ENCODE results near the gene CD47. TPM values are rescaled to one million over a fixed set of nuclear protein-coding genes. Genes with fewer than 3 reads are reported as not detected.

Gene CD47
- total RNA-seq, 1 experiment from 2014 or later: 15.5 TPM

DNA sequence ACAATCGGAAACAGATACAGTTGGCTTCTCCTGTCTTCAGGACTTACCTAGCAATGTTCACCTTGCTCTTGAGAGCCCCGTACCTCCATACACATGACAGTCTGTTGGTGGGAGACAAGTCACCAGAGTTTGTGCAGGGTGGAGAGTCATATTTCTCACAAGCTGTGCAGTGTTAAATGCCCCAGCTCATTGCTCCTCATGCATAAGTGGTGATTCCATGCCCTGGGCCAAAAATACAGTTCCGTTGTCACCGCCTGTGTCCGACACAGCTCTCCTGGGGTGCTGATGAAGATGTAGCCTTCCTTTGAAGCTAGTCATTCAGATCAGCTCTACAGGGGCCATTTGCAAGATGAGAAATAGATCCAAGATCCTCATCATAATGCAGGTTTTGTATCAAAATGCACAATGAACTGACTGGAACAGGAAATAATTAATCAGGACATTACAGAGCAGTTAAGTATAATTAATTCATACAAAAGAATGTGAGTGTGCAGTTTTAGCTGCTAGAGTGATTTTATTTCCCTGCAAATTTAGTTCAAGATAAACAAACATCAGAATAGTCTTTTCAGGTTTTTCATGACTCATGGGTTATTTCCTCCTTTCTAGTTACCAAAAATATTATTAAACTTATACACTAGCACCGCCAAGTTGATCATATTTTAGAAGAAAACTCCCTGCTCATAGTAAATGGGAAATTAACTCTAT, 66.5 kb downstream of the CD47 start:
- BruUV-seq (replicated peaks): no TSS peak
- TF ChIP-seq, protein P1, sequence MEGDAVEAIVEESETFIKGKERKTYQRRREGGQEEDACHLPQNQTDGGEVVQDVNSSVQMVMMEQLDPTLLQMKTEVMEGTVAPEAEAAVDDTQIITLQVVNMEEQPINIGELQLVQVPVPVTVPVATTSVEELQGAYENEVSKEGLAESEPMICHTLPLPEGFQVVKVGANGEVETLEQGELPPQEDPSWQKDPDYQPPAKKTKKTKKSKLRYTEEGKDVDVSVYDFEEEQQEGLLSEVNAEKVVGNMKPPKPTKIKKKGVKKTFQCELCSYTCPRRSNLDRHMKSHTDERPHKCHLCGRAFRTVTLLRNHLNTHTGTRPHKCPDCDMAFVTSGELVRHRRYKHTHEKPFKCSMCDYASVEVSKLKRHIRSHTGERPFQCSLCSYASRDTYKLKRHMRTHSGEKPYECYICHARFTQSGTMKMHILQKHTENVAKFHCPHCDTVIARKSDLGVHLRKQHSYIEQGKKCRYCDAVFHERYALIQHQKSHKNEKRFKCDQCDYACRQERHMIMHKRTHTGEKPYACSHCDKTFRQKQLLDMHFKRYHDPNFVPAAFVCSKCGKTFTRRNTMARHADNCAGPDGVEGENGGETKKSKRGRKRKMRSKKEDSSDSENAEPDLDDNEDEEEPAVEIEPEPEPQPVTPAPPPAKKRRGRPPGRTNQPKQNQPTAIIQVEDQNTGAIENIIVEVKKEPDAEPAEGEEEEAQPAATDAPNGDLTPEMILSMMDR (IDR thresholded peaks at IDR 0.05; ENCODE audit: insufficient read depth in 1 of 2, low read depth in 1 of 2, low read length in 1 of 2, severe bottlenecking in 1 of 2, unreplicated experiment in 1 of 2): no peak
- H3K36me3 ChIP-seq (ENCODE audit: control insufficient read depth, insufficient read depth, low read length): no peaks in the 10 kb centered on the region
- intact Hi-C loops (cut with micrococcal nuclease; ENCODE audit: unreplicated experiment): loop anchor here (5.0 kb wide), 1 partner anchor 87 kb away; no protein-coding TSS in a partner anchor
- H3K4me1 ChIP-seq: peaks cover 9% of the 10 kb centered on the region; the same call in 1 of the 2 replicates
- DNase-seq: no peak
- Mint-ChIP-seq H3K4me3 (ENCODE audit: unreplicated experiment) (no peak overlapping the region), H3K27me3 (ENCODE audit: insufficient read depth, unreplicated experiment) (no peaks in the 10 kb centered on the region), H3K27ac (ENCODE audit: unreplicated experiment) (no peak overlapping the region), H3K9me3 (ENCODE audit: unreplicated experiment) (no peaks in the 10 kb centered on the region), H3K4me1 (ENCODE audit: low read depth, unreplicated experiment) (peaks cover 10% of the 10 kb centered on the region), H3K36me3 (ENCODE audit: insufficient read depth, unreplicated experiment) (no peaks in the 10 kb centered on the region)
- ChIA-PET POLR2A (no interaction called here), CTCF (no interaction called here)
- H3K9me3 ChIP-seq: no peaks in the 10 kb centered on the region
- H3K4me3 ChIP-seq (ENCODE audit: low read depth, low read length): no peak overlapping the region
- H3K27me3 ChIP-seq (replicated peaks; ENCODE audit: control insufficient read depth, insufficient read depth, low read length): no peaks in the 10 kb centered on the region

DNA sequence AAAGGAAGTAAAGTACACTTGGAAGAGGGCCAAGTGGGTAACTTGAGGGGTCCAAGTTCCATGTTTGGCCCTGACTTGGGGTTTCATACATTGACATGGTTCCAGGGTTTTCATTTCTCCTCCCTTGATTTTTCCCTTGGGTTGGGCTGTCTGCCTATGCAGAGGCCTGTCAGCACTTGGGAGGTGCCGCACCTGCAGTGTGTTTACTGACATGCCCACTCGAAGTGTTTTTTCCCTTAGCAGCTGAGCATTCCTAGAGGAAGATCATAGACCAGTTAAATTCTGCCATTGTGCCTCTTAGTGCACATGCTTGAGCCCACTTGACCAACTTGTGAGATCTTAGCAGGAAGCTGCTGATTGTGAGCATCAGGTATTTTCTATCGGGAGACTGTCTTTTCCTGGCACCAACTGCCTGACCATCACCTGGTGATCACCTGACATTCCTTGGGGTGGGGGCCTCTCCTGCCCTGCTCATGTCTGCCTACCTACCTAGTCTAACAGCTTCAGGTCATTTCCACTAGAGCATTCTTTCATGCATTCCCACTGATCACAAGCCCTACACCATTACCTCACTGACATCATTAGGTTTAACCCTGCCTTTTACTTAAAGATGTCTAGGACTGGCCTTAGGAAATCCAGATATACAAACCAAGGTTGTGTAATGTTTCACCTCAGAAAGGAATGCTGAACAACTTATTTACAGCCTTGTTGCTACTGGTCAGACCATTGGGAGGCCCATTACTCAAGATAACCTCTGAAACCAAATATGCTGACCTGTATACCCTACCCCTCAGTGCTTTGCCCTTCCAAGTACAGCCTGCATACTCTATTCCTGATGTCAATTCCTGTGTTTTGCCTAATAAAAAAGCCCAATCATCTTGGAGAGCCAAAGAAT, 68.3 kb downstream of the CD47 start:
- intact Hi-C loops (cut with micrococcal nuclease; ENCODE audit: unreplicated experiment): loop anchor here (1.0 to 5.0 kb wide), 2 partner anchors 16 to 85 kb away; no protein-coding TSS in a partner anchor
- Histone ChIP-seq H3K27me3 (replicated peaks; ENCODE audit: control insufficient read depth, insufficient read depth, low read length) (no peaks in the 10 kb centered on the region), H3K36me3 (ENCODE audit: control insufficient read depth, insufficient read depth, low read length) (no peaks in the 10 kb centered on the region), H3K4me3 (ENCODE audit: low read depth, low read length) (no peak overlapping the region), H3K4me1 (peaks cover 9% of the 10 kb centered on the region; the same call in 1 of the 2 replicates), H3K9me3 (no peaks in the 10 kb centered on the region)
- DNase-seq: peak; percentile 63 to 70
- no peaks in the 10 kb centered on the region for H3K9me3 Mint-ChIP-seq (ENCODE audit: unreplicated experiment)
- peaks cover 20% of the 10 kb centered on the region for H3K4me1 Mint-ChIP-seq (ENCODE audit: low read depth, unreplicated experiment)
- CTCF ChIA-PET: no interaction called here
- BruUV-seq (replicated peaks): no TSS peak
- POLR2A ChIA-PET: no interaction called here
- H3K27me3 Mint-ChIP-seq (ENCODE audit: insufficient read depth, unreplicated experiment): no peaks in the 10 kb centered on the region
- no peaks in the 10 kb centered on the region for H3K36me3 Mint-ChIP-seq (ENCODE audit: insufficient read depth, unreplicated experiment)
- no peak overlapping the region for H3K4me3 Mint-ChIP-seq (ENCODE audit: unreplicated experiment)
- TF ChIP-seq, protein P1 (IDR thresholded peaks at IDR 0.05; ENCODE audit: insufficient read depth in 1 of 2, low read depth in 1 of 2, low read length in 1 of 2, severe bottlenecking in 1 of 2, unreplicated experiment in 1 of 2): no peak
- H3K27ac Mint-ChIP-seq (ENCODE audit: unreplicated experiment): peak overlapping the region; percentile 14

DNA sequence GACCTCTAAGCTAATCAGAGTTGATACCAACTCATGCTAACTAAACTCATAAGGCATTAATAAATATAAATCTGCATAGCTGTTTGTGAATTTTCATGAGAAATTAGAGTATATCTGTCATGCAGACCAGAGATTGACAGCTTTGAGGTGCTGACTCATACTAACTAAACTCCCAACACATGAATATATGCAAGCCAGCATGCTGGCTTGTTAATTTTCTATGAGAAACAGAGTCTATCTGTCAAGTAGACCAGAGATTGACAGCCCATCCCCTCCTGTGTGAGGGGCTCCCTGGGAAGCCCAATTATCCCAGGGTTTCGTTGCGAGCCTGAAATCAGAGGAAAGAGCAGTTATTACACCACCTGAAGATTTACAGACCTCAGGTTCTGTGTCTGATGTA, 69.3 kb downstream of the CD47 start:
- Mint-ChIP-seq H3K36me3 (ENCODE audit: insufficient read depth, unreplicated experiment) (no peaks in the 10 kb centered on the region), H3K4me3 (ENCODE audit: unreplicated experiment) (no peak overlapping the region), H3K27ac (ENCODE audit: unreplicated experiment) (peak overlapping the region; percentile 14), H3K9me3 (ENCODE audit: unreplicated experiment) (no peaks in the 10 kb centered on the region), H3K4me1 (ENCODE audit: low read depth, unreplicated experiment) (peaks cover 20% of the 10 kb centered on the region), H3K27me3 (ENCODE audit: insufficient read depth, unreplicated experiment) (no peaks in the 10 kb centered on the region)
- no TSS peak for BruUV-seq (replicated peaks)
- ChIA-PET POLR2A (no interaction called here), CTCF (no interaction called here)
- H3K9me3 ChIP-seq: no peaks in the 10 kb centered on the region
- no peaks in the 10 kb centered on the region for H3K27me3 ChIP-seq (replicated peaks; ENCODE audit: control insufficient read depth, insufficient read depth, low read length)
- H3K36me3 ChIP-seq (ENCODE audit: control insufficient read depth, insufficient read depth, low read length): no peaks in the 10 kb centered on the region
- TF ChIP-seq, protein P1 (IDR thresholded peaks at IDR 0.05; ENCODE audit: insufficient read depth in 1 of 2, low read depth in 1 of 2, low read length in 1 of 2, severe bottlenecking in 1 of 2, unreplicated experiment in 1 of 2): no peak
- H3K4me1 ChIP-seq: peaks cover 9% of the 10 kb centered on the region; the same call in 1 of the 2 replicates
- H3K4me3 ChIP-seq (ENCODE audit: low read depth, low read length): no peak overlapping the region
- no peak for DNase-seq
- intact Hi-C loops (cut with micrococcal nuclease; ENCODE audit: unreplicated experiment): loop anchor here (5.0 kb wide), 1 partner anchor 84 kb away; no protein-coding TSS in a partner anchor

All from Caco-2 (cell line).